ENCODE measurements around the gene ABI3BP.

- TF ChIP-seq POLR2A (IDR thresholded peaks at IDR 0.05; ENCODE audit: low read depth, low read length) (no peak), POLR2AphosphoS5 (IDR thresholded peaks at IDR 0.05; ENCODE audit: low read depth, low read length) (no peak)
These were observed 227.7 kb downstream of the ABI3BP start for GRCh38 chr3:100765437-100765975.
